Thyroid gland (tissue), 4 donors: ENCODE results near the gene PLA2G10.

ENCODE experiments used
- CTCF ChIP-seq, 6 experiments: fragments of 200-600 bp in 3 of 6; fragments of 450-650 bp in 3 of 6; sonication (generic) in 3 of 6; IDR thresholded peaks; one replicate each; pipeline ENCODE4 v1.5.1; 2016 to 2019; ENCODE audit warnings: antibody characterized with exemption in 6 of 6, mild to moderate bottlenecking in 2 of 6, inconsistent platforms in 1 of 6, moderate library complexity in 1 of 6
- POLR2A ChIP-seq, 2 donors: fragments of 450-650 bp; IDR thresholded peaks; one replicate each; pipeline ENCODE4 v1.6.1; 2017; ENCODE audit warnings: antibody characterized with exemption in 2 of 2, mild to moderate bottlenecking in 2 of 2, moderate library complexity in 1 of 2

GRCh38 chr16:14628806-14629611 lies 65.1 kb downstream of the PLA2G10 start:
- no peak for TF ChIP-seq CTCF (IDR thresholded peaks at IDR 0.05)
- no peak for TF ChIP-seq POLR2A (IDR thresholded peaks at IDR 0.05)
